ENCODE results near the gene B9D1.

Gene B9D1, protein sequence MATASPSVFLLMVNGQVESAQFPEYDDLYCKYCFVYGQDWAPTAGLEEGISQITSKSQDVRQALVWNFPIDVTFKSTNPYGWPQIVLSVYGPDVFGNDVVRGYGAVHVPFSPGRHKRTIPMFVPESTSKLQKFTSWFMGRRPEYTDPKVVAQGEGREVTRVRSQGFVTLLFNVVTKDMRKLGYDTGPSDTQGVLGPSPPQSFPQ

DNA sequence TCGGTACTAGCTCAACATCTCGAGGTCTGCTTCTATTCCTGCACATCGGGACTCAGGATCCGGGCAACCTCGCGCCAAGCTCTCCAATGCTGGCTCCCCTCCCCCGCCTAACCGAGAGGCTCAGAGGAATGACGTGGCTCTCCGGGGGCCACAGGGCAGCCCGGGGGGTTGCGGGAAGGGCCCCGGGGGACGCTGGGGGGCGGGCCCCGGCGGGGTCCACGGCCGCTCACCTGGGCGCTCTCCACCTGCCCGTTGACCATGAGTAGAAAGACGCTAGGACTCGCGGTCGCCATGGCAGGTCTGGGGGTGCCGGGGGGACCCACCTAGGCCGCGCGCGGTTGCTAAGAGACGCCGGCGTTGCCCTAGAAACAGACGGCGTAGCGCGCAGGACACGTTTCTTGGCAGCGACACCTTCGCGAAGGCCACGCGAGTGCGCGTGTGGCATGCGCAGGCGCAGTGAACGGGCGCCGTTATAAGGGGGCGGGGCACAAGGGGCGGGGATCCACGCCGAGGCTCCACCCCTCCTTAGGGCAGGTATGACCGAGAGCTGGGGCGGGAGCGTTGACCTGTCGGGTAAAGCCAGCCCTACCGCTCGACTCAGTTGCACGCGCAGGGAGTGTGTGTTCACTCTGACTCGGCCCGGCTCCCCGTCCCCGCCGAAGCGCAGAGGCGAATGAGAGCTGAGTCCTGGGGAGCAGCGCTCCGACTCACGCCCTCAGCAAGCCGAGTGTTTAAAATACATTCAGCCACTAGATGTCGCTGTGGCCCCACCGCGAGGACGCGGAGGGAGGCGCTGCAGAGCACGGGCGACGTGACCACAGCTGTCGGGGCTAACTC is at the start of gene B9D1:
TSS of gene B9D1 (minus strand) at position 447 of the 837 bp plus-strand sequence. CDS start at position 293, 154 bp downstream.
- DNase-seq: peak; percentile 96

- DNase-seq: no peak
Observed at GRCh38 chr17:19411631-19412030, 49.1 kb upstream of the B9D1 start.

DNA sequence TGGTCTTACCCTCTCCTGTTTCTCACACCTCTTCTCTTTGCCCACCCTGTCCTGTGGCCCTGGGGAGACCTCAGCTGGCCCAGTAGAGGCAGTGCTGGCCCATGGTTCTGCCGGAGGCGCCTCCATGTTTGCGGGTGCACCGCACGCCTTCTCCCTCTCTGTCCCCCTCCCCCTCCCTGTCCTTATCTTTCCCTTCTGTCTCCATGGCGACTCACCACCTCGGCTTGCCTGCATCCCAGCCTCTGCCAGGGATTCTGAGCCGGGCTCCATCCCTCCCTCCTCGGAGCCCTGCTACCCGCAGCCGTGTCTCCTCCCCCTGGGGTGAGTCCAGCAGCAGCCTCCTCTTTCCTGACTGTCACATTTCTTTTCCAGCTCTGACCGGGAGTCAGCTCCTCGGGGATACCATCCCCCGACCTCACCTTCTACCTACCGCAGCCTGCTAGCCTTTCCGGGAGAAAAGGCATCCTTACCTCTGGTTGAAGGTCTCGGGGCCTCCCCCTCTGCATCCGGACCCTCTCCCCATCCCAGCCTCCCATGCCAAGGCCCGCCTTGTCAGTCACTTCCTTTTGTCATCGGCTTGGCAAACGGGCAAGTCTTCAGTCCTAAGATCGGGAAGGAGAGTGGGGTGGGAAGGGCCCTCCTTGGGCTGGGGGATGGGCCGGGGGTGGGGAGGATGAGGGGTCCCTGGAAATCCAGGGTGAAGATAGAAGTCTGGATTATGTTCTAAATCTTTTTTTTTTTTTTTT is 48.5 kb upstream of the B9D1 start, which contains the start of gene RNF112:
TSS of gene RNF112 (plus strand) at position 358 of the 746 bp plus-strand sequence. CDS start at position 535, 177 bp downstream.
- DNase-seq: no peak

DNA sequence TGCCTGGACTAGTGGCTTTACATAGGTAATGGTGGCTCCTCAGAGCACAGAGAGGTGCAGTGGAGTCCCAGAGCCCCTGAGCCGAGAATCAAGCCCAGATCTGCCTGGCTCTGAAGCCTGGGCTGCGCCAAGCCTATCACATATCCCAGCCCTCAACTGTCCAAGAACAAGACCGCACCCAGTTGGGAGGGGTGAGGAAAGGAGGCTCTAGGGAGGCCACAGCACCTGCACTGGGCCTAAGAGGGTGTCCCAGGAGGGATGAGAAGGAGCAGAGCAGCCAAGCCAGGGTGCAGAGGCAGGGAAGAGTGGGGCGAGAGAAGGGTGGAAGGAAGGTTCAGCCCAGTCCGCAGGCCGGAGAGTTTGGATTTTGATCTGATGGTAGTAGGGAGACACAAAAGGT is 47.6 kb upstream of the B9D1 start:
- DNase-seq: no peak

- no peak for DNase-seq
Observed at GRCh38 chr17:19409509-19409908, 47.0 kb upstream of the B9D1 start.

DNA sequence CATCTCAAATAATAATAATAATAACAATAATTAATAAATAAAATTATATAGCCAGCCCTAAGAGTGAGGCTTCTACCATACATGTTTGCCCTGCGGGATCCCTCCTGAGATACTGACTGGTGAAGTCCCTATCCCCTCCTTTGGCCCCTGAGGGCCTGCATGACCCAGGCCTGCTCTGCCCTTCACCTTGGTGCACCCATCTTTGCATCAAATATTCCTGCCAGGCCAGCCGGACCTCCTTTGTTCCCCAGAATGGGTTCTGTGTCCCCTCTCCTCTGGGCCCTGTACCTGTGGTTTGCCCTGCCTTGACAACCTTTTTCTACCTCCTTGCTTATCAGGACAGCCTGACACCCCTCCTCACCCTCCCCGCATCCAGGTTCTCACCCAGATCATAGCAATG is 46.5 kb upstream of the B9D1 start:
- DNase-seq: no peak

DNA sequence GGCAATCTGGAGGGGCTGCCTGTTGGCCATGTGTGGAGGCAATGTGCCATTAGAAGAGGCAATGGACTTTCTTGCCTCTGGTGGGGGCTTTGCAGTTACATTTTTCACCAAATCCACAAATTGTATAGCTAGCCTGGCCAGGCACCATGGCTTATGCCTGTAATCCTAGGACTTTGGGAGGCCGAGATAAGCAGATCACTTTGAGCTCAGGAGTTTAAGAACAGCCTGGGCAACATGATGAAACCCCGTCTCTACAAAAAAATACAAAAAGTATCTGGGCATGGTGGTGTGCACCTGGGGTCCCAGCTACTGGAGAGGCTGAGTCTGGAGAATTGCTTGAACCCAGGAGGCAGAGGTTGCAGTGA is 45.8 kb upstream of the B9D1 start:
- DNase-seq: no peak

DNA sequence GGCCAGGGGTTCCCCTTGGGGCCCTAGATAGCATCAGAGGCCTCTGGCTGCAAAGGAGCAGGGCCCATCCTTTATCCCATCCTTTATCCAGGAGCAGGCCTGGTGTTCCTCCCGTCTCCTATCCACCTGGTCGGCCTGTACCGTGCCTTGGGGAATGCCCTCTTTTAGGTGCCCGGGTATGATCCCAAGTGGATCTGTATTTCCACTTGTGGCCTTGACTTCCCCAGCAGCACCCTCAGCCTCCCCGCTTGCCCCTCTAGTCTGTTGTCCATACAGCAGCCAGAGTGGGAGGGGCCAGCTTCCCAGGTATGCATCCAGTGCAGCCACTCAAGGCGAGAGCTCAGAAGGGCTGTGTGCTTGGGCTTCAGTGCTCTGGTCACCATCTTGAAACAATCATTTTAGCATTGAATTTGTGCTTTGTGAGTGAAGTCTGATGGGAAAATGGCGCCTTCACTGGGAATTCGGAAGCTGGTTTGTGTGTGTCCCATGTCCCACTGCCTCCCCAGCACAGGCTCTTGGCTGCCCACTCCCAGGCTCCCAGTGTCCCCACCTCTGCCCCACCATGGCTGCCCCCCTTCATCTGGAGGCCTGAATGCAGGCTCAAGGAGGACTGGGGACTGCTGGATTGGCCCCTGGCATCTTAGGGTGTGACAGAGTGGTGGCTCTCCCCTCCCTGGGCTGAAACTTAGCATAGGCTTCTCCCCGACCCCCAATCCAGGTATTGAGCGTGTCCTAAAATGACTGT is 45.2 kb upstream of the B9D1 start:
- DNase-seq: no peak

DNA sequence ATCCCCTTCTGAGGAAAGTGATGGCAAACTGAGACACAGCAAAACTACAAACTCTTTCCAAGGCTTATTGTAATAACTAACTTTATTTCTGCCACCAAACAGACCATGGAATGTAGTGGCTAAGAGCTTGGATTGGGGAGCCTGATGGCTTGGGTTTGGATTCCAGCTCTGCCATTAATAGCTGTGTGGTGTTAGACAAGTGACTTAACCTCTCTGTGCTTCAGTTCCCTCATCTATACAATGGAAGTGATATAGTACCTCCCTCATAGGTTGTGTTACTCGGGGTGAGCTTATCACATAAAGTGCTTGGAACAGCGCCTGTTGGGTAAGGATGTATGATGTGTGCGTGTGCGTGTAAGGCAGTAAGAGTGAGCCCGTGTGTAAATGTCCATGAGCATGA is 42.6 kb upstream of the B9D1 start:
- DNase-seq: no peak

DNA sequence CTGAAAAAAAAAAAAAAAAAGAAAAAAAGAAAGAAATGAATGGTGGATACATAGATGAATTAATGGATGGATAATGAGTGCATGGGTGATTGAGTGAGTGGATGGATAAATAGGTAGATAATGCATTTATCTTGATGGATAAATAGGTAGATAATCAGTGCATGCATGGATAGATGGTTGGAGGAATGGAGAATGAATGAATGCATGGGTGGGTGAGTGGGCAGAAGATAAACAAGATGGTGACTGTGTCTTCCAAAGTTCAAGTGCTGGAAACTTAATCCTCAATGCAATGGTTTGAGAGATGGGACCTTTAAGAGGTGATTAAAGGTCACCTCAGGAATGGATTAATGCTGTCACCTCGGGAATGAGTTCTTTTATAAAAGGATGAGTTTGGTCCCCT is 41.7 kb upstream of the B9D1 start:
- DNase-seq: no peak

DNA sequence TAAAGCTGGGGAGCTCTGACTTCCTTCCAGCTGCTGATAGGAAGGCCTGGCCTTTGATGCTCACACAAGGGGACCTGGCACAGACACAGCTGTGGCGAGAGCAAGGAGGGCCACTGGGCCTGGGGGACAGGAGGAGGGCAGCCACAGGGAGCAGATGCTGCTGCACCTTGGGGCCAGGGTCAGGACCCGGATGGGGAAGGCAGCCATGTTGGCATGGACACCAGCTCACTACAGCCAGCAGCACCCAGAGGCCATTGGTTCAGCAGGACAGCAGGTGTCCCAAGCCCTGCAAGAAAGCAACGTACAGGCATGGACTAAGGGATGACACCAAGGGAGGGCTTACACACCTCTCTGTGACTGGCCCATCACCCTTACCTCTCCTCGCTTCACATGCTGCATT is 40.5 kb upstream of the B9D1 start:
- DNase-seq: no peak

DNA sequence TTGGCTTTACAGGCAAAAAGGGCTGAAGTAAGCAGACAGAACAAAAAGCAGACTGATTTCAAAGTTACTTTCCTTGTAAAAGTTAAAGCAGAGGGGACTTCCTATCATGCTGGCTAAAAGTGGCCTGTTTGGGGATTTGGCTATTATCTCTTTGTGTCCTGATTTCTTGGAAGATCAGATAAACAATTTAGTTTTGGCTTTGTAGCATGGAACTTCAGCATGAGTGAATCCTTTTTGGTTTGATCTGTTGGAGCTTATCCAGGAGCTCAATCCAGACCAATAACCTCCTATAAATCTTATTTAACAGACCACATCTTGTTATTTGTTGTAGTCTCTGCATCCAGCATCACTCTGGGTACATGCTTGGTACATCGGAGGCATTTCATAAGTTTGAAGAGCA is 39.6 kb upstream of the B9D1 start:
- no peak for DNase-seq

DNA sequence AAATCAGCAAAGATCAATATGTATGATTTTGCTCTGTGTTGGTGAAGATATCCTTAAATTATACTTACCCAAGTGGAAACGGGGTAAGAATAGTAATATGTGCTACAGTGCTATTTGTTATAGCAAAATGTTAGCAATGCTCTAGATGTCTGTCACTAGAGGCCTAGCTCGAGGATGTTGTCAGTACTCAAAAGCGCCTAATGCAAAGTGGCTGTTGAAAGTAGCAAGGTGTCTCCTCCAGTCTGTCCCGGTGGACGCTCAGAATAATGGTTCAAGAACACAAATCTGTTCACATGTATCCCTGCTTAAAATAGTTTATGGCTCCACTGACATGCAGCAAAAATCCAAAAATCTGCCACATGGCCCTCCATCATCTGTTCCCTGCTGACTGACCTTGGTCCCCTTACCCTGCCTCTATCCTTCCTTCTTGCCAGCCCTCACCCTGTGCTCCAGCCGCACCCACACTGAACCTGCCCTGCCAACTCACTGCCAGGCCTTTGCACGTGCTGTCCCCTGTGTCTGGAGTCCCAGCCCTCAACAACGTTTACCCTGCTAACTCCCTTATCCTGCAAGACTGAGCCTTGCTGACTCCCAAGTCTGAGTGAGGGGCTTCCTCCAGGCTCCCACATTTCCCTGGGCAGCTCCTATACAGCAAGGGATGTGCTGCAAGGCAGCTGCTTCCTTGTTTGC is 38.9 kb upstream of the B9D1 start:
- DNase-seq: no peak

DNA sequence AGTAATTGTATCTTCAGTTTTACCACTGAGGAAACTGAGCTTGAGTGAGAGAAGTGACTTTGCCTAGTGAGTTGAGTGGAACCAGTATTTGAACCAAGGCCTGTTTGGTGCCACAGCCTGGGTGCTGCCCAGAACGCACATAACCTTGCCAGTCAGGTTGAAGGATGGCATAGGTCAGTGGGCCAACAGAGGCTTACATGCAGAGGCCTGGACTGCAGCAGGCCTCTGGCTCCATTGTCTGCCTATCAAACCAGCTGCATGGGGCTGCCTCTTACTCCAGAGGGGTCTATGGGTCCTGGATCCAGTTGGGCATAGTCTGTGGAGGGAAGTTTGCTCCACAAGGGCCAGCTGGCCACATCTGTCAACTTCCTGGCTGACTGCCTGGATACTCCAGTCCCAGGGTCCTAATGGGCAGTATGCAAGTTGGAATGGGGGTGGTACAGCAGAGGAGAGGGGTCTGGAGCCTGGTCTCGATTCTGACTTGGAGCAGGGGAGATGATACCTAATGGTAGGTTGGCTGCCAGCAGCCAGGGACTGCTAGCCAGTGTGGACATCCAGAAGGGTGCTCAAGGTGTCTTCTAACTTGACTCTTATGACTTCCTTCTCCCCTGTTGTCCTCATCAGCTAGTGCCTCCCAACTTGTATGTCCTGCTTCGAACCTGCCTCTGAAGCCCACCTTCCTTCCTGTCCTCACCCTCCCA is 37.4 kb upstream of the B9D1 start:
- no peak for DNase-seq

DNA sequence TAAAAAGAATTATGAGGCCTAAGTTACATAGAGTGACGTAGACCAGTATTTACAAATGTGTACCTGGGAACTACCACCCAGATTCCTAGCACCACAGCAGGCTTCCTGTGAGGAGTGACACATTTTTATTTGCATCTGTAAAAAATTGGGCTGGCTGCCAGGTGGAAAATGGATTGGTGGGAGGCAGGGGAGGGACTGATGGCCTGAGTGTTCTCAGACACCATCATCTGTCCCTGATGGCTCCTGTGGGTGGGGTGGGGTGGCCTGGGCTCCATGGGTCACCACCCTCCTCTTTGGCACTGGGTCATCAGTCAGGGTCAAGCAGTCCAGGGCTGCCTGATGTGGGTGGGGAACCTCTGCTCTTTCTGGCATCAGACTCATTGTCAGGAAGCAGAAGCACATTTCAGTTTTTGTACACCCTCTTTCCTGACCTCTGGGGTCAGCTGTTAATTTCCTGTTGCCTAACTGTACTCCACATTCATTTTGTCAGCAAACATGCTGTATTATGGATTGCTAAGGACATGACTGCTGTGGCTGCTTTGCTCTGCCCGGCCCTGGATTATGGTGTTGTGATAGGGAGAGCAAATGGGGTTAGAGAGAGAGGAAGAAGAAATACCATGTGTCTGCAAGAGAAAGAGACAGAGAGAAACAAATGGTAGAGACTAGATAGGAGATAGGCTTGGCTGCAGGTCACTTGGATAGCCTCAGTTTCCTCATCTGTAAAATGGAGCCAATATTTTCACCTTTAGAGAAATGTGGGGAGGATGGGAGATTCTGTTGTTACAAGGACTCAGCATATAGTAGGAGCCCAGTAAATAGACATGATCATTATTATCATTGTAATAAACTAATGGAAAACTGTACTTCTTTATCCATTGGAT is 36.0 kb upstream of the B9D1 start:
- DNase-seq: no peak

- no peak for DNase-seq
Observed at GRCh38 chr17:19397556-19398041, 35.1 kb upstream of the B9D1 start.

GRCh38 chr17:19392303-19392702 is 29.8 kb upstream of the B9D1 start:
- DNase-seq: no peak

GRCh38 chr17:19391432-19391831 is 28.9 kb upstream of the B9D1 start:
- no peak for DNase-seq

DNA sequence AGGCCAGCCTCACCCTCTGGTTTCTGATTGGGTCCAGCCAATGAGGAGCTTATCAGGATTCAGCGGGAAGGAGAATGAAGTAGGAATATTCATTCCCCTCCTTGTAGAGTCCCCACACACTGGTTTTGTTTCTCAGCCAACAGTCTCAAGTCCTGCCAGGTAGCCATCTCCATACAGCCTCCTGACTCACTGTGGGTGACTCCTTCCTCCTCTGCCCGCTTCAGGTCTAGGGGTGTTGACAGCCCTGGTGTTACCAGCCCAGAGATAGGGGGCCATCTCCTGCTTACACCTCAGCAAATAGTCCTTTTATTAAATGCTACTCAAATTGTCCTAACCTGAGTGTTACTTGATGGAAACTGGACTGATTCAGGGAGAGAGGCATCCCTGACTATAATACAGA is 28.4 kb upstream of the B9D1 start:
- no peak for DNase-seq
